ENCODE data around the gene KRTAP1-3.
"Not testable (repeated sequence)": the region's sequence is repeated elsewhere in the genome, so short reads cannot be mapped to it uniquely, and the experiment has no call there.

Gene KRTAP1-3

DNA sequence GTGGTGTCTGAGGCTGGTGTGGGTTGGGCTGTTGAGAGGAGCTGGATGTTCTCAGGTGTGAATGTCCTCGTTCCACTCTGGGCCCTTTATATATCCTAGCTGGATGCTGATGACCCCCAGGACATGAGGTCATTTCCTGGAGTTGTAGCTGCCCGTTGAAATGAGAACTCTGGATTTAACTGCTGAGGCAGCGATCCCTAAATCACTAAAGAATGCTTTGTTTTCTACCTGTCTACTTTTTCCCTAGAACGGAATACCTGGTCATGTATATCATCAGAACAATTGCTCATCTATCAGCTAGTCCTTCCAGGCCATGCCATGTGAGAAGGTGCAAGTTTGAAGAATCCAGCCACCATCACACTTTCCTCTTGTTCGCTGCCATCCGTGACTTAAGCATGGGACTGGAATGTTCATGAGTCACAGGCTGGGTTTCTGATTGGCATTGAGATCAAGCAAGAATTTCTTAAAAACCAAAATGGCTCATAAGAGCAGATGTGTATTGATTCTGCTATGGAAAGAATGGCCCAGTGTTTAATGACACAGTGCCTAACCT lies 25.5 kb upstream of the KRTAP1-3 start, which contains the start of gene KRTAP2-3:
Gene KRTAP2-3, minus strand, starts transcription at position 63 of the 553 bp plus-strand sequence. CDS start 64 bp downstream, outside the sequence.
- no peak within 1 kb of the TSS for H3K27ac Mint-ChIP-seq
- H3K36me3 Mint-ChIP-seq (ENCODE audit: low read depth), result no peaks in the 10 kb centered on the region
- no peaks in the 10 kb centered on the region for H3K4me1 Mint-ChIP-seq (ENCODE audit: low read depth)
- H3K27me3 Mint-ChIP-seq, result peaks cover 50% of the 10 kb centered on the region
- DNase-seq, result no peak
- no peak within 1 kb of the TSS for H3K4me3 Mint-ChIP-seq
- H3K9me3 Mint-ChIP-seq, result no peaks in the 10 kb centered on the region

DNA sequence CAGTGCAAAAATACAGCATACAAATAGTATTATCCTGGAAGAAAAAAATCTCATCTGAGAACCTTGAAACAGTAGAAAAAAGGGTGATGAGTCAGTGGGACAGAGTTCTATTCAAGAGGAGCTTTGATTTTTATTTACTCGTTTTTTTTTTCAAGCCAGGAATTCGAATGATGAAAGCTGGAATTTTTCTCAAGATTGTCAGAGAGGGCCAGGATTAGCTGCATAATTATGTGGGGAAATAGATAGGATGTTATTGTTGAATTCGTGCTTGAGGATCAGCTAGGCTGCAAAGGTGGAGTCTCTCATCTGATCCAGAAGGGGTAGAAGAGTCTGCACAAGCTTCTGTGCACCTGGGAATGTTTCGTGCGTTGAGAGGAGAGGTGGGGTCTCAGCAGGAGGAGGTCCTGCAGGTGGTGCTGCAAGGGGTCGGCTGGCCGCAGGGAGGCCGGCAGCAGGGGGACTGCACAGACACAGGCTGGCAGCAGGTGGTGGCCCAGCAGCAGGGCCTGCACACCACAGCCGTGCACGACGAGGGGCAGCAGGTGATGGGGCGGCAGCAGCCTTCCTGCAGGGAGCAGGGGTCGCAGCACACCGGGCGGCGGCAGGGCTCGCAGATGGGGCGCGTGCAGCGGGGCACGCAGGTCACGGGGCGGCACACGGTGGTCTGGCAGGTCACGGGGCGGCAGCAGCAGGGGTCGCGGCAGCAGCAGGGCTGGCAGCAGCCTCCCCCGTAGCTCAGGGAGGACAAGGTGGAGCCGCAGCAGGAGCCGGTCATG lies 24.8 kb upstream of the KRTAP1-3 start:
- DNase-seq, result not testable (repeated sequence)
- peaks cover 51% of the 10 kb centered on the region for H3K27me3 Mint-ChIP-seq

DNA sequence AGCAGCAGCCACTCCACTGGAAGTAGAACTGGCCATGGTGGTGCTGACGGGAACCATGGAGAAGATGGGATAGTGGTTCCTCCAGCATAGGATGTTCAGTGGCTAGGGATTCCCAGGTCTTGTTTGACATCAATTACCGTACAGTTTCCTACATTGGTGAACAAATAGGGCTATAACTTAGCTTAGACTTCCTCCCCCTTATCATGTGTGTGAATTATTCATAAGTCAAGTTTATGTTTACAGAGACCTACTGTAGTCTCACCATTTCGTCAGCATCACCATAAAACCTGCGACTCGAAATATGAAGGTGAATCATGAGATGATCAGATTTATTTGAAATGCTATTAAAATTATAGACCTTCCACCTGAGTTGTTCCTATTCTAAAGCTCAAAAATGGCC lies 24.1 kb upstream of the KRTAP1-3 start:
- no peaks in the 10 kb centered on the region for H3K36me3 Mint-ChIP-seq (ENCODE audit: low read depth)
- peaks cover 55% of the 10 kb centered on the region for H3K27me3 Mint-ChIP-seq
- no peak overlapping the region for H3K4me3 Mint-ChIP-seq
- H3K4me1 Mint-ChIP-seq (ENCODE audit: low read depth), result no peaks in the 10 kb centered on the region
- no peaks in the 10 kb centered on the region for H3K9me3 Mint-ChIP-seq
- no peak overlapping the region for H3K27ac Mint-ChIP-seq
- no peak for DNase-seq

More for the DNA sequence above, 24.8 kb upstream of the KRTAP1-3 start:
- not testable (repeated sequence) for H3K36me3 Mint-ChIP-seq (ENCODE audit: low read depth); H3K9me3 Mint-ChIP-seq; H3K27ac Mint-ChIP-seq; H3K4me3 Mint-ChIP-seq; H3K4me1 Mint-ChIP-seq (ENCODE audit: low read depth)

DNA sequence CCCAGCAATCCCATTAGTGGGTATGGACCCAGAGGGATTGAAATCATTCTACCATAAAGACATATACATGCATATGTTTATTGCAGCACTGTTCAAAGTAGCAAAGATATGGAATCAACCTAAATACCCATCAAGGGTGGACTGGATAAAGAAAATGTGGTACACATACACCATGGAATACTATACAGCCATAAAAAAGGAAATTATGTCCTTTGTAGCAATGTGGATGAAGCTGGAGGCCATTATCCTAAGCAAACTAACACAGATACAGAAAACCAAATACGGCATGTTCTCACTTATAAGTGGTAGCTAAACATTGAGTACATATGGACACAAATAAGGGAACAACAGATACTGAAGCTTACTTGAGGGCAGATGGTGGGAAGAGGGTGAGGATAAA lies 22.9 kb upstream of the KRTAP1-3 start:
- no peak for DNase-seq
- no peaks in the 10 kb centered on the region for H3K36me3 Mint-ChIP-seq (ENCODE audit: low read depth)
- no peak overlapping the region for H3K27ac Mint-ChIP-seq
- H3K4me1 Mint-ChIP-seq (ENCODE audit: low read depth), result no peaks in the 10 kb centered on the region
- H3K27me3 Mint-ChIP-seq, result peaks cover 56% of the 10 kb centered on the region
- H3K4me3 Mint-ChIP-seq, result no peak overlapping the region
- no peaks in the 10 kb centered on the region for H3K9me3 Mint-ChIP-seq

DNA sequence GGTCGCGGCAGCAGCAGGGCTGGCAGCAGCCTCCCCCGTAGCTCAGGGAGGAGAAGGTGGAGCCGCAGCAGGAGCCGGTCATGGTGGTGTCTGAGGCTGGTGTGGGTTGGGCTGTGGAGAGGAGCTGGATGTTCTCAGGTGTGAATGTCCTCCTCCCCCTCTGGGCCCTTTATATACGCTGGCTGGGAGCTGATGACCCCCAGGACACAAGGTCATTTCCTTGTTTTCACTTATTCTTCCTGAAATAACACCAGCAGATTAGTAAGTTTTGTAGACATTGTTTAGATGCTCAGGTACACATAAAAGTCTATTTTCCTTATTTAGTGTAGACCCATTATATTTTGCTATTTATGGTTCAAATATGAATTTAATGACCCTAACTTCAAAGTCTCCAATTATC lies 20.5 kb upstream of the KRTAP1-3 start, which contains the start of gene KRTAP2-2:
Gene KRTAP2-2, minus strand, starts transcription at position 101 of the 400 bp plus-strand sequence. Its CDS starts 19 bp downstream, at position 82.
- not testable (repeated sequence) for DNase-seq; H3K4me1 Mint-ChIP-seq (ENCODE audit: low read depth); H3K4me3 Mint-ChIP-seq; H3K36me3 Mint-ChIP-seq (ENCODE audit: low read depth); H3K9me3 Mint-ChIP-seq; H3K27ac Mint-ChIP-seq
- peaks cover 53% of the 10 kb centered on the region for H3K27me3 Mint-ChIP-seq

DNA sequence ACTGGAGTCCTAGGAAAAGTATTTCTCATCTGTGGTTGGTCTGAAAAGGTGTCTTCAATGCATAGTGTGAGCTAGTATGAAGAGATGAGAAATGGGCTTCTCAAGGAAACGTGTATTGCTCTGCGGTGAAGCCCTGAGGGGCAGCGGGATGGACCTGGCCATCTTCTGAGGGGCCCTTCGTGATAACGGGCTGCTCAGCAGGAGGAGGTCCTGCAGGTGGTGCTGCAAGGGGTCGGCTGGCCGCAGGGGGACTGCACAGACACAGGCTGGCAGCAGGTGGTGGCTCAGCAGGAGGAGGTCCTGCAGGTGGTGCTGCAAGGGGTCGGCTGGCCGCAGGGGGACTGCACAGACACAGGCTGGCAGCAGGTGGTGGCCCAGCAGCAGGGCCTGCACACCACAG lies 19.9 kb upstream of the KRTAP1-3 start:
- not testable (repeated sequence) for H3K9me3 Mint-ChIP-seq; H3K27ac Mint-ChIP-seq; DNase-seq; H3K4me3 Mint-ChIP-seq; H3K36me3 Mint-ChIP-seq (ENCODE audit: low read depth); H3K4me1 Mint-ChIP-seq (ENCODE audit: low read depth)
- H3K27me3 Mint-ChIP-seq, result peaks cover 54% of the 10 kb centered on the region

DNA sequence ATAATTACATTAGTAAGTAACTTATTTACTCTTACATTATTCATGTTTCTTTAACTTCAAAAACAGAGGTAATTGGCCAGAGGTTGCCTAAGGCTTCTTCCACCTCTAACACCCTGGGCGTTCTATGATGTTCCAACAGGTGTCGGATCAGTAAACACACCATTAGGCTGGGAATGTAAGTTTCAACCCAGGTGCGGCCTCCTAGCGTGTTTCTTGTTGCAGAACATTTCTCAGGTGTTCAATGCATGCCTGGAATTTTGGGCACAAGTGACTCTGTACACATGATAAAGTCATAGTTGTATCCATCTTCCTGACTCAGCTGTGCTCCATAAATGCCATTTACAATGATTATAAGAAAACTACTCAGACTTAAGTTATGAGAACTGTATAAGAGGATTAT lies 19.4 kb upstream of the KRTAP1-3 start:
- Mint-ChIP-seq H3K4me1 (ENCODE audit: low read depth) (no peaks in the 10 kb centered on the region), H3K27ac (no peak overlapping the region), H3K4me3 (no peak overlapping the region), H3K9me3 (no peaks in the 10 kb centered on the region), H3K36me3 (ENCODE audit: low read depth) (no peaks in the 10 kb centered on the region), H3K27me3 (peaks cover 50% of the 10 kb centered on the region)
- DNase-seq, result no peak

DNA sequence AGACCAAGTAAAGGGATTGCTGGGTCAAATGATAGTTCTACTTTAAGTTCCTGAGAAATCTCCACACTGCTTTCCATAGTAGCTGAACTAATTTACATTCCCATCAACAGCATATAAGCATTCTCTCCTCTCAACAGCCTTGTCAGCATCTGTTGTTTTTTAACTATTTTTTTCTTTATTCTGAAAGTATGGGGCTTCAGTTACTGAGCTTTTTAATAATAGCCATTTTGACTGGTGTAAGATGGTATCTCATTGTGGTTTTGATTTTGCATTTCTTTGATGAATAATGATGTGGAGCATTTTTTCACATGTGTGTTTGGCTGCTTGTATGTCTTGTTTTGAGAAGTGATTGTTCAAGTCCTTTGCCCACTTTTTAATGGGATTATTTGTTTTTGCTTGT lies 17.9 kb upstream of the KRTAP1-3 start:
- no peak for DNase-seq
- H3K36me3 Mint-ChIP-seq (ENCODE audit: low read depth), result no peaks in the 10 kb centered on the region
- H3K4me1 Mint-ChIP-seq (ENCODE audit: low read depth), result no peaks in the 10 kb centered on the region
- H3K9me3 Mint-ChIP-seq, result no peaks in the 10 kb centered on the region
- no peak overlapping the region for H3K27ac Mint-ChIP-seq
- H3K4me3 Mint-ChIP-seq, result no peak overlapping the region
- peaks cover 47% of the 10 kb centered on the region for H3K27me3 Mint-ChIP-seq

DNA sequence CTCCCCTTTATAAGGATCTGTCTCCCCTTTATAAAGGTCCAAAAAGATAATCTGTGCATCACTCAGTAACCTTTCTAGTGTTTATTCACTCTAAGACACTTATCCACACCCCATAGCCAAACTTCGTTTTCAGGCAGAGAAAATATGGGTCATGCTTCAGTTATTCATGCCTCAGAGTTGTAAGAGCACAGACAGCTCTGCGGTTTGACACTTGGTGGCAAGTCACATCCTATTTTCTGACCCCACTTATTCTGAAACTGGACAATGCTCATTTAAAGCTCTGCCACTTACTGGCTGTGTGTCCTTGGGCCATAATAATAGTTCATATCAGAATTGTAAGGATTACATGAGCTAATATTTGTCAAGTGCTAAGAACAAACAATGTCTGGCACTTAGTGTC lies 14.4 kb upstream of the KRTAP1-3 start:
- Mint-ChIP-seq H3K4me3 (no peak overlapping the region), H3K27me3 (peaks cover 38% of the 10 kb centered on the region), H3K27ac (no peak overlapping the region), H3K9me3 (no peaks in the 10 kb centered on the region), H3K36me3 (ENCODE audit: low read depth) (no peaks in the 10 kb centered on the region), H3K4me1 (ENCODE audit: low read depth) (no peaks in the 10 kb centered on the region)
- no peak for DNase-seq

DNA sequence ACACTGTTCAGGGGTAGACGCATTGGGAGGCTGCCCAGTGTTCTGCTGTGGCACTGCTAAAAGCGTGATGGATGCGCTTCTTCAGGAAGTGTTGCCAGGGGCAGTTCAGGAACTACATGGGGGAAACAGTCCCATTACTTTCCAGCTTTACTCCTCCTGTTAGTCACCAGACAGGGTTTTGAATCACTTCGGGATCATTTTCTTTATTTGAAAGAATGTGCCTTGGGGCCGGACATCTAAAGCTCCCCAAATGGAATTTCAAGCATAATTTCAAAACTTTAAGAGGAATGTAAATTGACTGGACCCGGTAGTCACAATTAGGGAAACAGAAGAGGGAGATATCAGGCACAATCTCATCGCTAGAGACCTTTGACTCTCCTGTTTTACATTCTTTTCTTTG lies 13.8 kb upstream of the KRTAP1-3 start:
- no peaks in the 10 kb centered on the region for H3K36me3 Mint-ChIP-seq (ENCODE audit: low read depth)
- H3K4me1 Mint-ChIP-seq (ENCODE audit: low read depth), result no peaks in the 10 kb centered on the region
- peaks cover 35% of the 10 kb centered on the region for H3K27me3 Mint-ChIP-seq
- H3K27ac Mint-ChIP-seq, result no peak overlapping the region
- DNase-seq, result no peak
- peaks cover 3% of the 10 kb centered on the region for H3K9me3 Mint-ChIP-seq
- no peak overlapping the region for H3K4me3 Mint-ChIP-seq

DNA sequence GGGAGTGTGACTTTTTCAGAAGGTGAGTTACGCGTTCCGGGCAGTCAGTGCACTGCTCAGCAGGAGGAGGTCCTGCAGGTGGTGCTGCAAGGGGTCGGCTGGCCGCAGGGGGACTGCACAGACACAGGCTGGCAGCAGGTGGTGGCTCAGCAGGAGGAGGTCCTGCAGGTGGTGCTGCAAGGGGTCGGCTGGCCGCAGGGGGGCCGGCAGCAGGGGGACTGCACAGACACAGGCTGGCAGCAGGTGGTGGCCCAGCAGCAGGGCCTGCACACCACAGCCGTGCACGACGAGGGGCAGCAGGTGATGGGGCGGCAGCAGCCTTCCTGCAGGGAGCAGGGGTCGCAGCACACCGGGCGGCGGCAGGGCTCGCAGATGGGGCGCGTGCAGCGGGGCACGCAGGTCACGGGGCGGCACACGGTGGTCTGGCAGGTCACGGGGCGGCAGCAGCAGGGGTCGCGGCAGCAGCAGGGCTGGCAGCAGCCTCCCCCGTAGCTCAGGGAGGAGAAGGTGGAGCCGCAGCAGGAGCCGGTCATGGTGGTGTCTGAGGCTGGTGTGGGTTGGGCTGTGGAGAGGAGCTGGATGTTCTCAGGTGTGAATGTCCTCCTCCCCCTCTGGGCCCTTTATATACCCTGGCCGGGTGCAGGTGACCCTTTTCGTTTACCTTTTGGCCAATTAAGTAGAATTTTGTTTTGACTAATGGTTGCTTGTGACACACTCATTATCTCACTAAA lies 12.2 kb upstream of the KRTAP1-3 start, which contains the start of gene KRTAP2-1:
Gene KRTAP2-1, minus strand, starts transcription at position 582 of the 731 bp plus-strand sequence. Its CDS starts 49 bp downstream, at position 533.
- H3K4me3 Mint-ChIP-seq; H3K9me3 Mint-ChIP-seq; DNase-seq; H3K27ac Mint-ChIP-seq; H3K4me1 Mint-ChIP-seq (ENCODE audit: low read depth); H3K36me3 Mint-ChIP-seq (ENCODE audit: low read depth): not testable (repeated sequence)
- peaks cover 29% of the 10 kb centered on the region for H3K27me3 Mint-ChIP-seq

DNA sequence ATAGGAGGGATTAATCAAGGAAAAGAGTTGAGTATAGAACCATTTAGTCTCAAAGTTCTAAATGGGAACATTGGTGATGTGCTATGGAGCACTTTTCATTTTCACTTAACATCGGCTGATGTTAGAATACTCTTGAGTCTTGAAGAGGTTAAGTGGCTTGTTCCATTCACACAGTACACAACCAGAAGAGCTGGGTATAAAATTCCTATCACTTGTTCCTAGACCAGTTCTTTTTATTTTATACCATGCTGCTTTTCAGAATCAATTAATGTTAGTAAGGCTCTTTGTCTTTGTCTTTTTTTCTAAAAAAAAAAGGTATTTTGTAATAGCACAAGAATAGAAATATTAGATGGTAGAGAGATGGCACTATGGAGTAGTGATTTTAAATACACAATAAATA lies 8.3 kb upstream of the KRTAP1-3 start:
- no peak for DNase-seq
- no peaks in the 10 kb centered on the region for H3K36me3 Mint-ChIP-seq (ENCODE audit: low read depth)
- no peaks in the 10 kb centered on the region for H3K4me1 Mint-ChIP-seq (ENCODE audit: low read depth)
- no peak overlapping the region for H3K4me3 Mint-ChIP-seq
- H3K27ac Mint-ChIP-seq, result no peak overlapping the region
- peaks cover 27% of the 10 kb centered on the region for H3K27me3 Mint-ChIP-seq
- H3K9me3 Mint-ChIP-seq, result peaks cover 10% of the 10 kb centered on the region

DNA sequence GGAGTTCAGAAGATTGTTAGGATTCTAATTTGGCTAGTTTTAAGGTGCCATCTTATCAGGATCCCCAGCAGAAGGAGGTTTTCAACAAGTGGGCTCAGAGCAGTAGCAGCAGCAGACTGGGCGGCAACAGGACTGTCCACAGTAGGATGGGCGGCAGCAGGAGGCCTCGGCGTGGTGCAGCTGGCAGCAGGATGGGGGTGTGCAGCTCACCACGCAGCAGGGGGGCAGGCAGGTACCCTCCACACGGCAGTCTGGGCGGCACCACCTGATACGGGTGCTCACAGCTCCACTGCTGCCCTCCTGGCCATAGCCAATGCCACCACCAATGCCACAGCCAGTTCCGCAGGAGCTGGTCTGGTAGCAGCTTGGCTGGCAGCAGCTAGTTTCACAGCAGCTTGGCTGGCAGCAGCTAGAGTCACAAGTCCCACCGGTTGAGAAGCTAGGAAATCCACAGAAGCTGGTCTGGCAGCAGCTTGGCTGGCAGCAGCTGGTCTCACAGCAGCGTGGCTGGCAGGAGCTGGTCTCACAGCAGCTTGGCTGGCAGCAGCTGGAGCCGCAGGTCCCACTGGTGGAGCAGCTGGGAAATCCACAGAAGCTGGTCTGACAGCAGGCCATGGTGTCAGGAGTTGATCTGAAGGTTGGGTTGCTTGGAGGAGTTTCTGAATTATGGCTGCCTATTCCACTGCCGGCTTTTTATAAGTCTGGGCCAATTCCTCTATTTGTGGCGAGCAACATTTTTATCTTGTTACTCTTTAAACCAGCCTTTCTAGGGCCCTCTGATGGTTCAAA lies 6.3 kb upstream of the KRTAP1-3 start, which contains the start of gene KRTAP1-1:
Gene KRTAP1-1, minus strand, starts transcription at position 668 of the 789 bp plus-strand sequence. Its CDS starts 53 bp downstream, at position 615.
- DNase-seq, result not testable (repeated sequence)

DNA sequence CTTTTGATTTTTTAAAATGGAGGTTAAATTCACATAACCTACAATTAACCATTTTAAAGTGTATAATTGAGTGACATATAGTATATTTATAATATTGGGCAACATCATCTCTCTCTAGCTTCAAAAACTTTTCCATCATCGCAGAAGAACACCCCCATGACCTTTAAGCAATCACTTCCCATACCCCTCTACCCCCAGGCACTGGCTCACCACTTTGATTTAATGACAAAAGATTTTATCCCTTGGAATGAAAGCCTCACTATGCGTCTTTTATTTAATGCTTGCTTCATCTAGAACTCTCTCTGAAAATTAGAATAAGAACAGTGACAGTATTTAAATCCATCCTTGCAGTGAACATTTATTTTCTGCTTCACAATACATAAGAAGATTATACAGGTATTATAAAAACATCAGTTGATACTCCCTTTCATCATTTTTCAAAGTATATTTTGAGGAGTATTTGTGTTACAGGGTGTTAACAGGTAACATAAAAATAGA lies 3.2 kb upstream of the KRTAP1-3 start:
- Mint-ChIP-seq H3K36me3 (ENCODE audit: low read depth) (no peaks in the 10 kb centered on the region), H3K9me3 (peaks cover 3% of the 10 kb centered on the region), H3K27ac (no peak overlapping the region), H3K27me3 (peaks cover 33% of the 10 kb centered on the region), H3K4me1 (ENCODE audit: low read depth) (no peaks in the 10 kb centered on the region), H3K4me3 (no peak overlapping the region)
- DNase-seq, result no peak

More for the DNA sequence above, 6.3 kb upstream of the KRTAP1-3 start, which contains the start of gene KRTAP1-1:
- not testable (repeated sequence) for H3K4me3 Mint-ChIP-seq; H3K4me1 Mint-ChIP-seq (ENCODE audit: low read depth); H3K9me3 Mint-ChIP-seq; H3K36me3 Mint-ChIP-seq (ENCODE audit: low read depth); H3K27ac Mint-ChIP-seq
- H3K27me3 Mint-ChIP-seq, result peaks cover 26% of the 10 kb centered on the region

All from activated T-cell treated with anti-CD3 and anti-CD28 coated beads, Interleukin-2, amount 50 U/mL, for 24 hours (primary cell).